ENCODE measurements around the gene LHPP.
"Not testable (repeated sequence)": the region's sequence is repeated elsewhere in the genome, so short reads cannot be mapped to it uniquely, and the experiment has no call there.

The LHPP gene, protein sequence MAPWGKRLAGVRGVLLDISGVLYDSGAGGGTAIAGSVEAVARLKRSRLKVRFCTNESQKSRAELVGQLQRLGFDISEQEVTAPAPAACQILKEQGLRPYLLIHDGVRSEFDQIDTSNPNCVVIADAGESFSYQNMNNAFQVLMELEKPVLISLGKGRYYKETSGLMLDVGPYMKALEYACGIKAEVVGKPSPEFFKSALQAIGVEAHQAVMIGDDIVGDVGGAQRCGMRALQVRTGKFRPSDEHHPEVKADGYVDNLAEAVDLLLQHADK

DNA sequence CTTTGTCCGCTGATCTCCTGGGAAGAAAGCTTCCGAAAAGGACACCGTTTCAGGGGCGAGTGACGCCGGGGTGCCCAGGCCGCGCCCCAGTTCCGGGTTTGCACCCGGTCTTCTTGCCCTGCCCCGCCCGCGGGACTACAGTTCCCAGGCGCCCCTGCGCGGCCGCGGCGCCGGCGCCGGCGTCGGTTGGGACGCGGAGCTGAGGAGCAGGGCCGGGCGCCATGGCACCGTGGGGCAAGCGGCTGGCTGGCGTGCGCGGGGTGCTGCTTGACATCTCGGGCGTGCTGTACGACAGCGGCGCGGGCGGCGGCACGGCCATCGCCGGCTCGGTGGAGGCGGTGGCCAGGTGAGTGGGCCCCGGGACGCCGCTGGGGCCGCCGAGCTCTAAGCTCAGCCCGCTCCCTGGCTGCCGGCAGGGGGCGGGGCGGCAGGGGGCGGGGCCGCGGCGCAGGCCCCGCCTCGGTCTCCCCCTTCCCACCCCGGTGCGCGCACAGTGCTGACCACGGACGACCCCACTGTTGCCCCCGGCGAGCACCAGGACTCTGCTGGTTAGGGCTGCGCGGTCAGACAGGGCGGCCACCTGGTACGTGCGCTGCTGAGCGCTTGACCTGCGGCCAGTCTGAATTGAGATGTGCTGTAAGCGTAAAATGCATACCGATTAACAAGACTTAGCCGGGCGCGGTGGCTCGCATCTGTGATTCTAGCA, at the start of gene LHPP:
Gene LHPP (plus strand): TSS at position 182 of the 706 bp plus-strand sequence. CDS start 40 bp downstream, at position 222.
- DNase-seq (ENCODE audit: low read depth, low spot score): peak; percentile 84

DNA sequence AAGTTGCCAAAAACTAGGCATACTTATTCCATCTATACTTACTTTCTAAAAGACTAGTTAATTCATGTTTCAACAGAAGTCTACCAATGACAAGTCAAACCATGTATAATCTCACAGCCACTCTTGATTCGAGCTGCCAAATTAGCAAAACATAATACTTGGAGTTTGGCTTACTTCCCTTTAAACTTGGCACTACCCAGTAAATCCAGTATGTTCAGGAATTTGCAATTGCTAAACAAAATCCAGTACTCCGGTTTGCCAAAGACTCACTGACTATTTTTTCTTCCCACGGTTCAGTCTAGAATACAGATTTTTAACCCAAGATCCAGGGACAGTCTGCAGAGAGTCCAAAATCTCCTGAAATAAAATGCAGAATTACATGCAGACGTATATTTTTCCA, 47.5 kb upstream of the LHPP start:
- DNase-seq (ENCODE audit: low read depth, low spot score): no peak

DNA sequence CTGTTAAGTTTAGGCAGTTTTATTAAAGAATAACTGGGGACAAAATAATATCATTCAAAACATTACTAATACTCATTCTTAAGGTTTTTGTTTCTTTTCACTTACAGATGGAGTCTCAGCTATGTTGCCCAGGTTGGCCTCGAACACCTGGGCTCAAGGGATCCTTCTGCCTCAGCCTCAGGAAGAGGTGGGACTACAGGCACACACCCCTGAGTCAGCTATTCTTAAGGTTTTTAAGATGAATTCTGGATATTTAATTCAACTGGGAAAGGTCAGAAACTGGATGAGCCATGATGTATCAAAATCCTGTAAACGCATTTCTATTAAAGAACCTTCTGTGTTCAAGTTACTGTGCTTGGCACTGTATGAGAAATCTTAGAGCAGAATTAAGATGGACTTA, 46.4 kb upstream of the LHPP start:
- DNase-seq (ENCODE audit: low read depth, low spot score): no peak

DNA sequence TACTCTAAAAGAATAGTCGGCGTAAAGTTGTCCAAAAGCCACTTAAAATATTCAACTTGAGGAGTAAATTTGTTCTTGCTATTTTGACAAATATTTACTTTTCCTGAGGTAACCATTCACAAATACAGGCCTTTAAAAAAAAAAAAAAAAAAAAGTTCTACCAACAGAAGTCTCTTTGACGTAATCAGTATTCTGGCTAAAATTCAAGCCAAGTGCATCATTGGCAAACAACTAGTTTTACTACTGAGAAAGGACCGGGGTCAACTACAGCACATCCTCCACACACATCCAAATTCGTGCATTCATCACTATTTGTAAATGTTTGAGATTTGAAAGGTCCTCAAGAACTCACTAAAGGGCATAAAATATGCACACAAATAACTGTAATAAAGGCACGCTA, 44.9 kb upstream of the LHPP start:
- DNase-seq (ENCODE audit: low read depth, low spot score): no peak

GRCh38 chr10:124417895-124418725, 43.5 kb upstream of the LHPP start:
- DNase-seq (ENCODE audit: low read depth, low spot score): peak; percentile 71

- DNase-seq (ENCODE audit: low read depth, low spot score): peak; percentile 99
These were observed 42.7 kb upstream of the LHPP start, which contains the start of gene OAT for GRCh38 chr10:124418726-124419501. Gene OAT, minus strand, starts transcription at chr10:124418923. Its CDS starts 6,752 bp downstream, at chr10:124412171.

DNA sequence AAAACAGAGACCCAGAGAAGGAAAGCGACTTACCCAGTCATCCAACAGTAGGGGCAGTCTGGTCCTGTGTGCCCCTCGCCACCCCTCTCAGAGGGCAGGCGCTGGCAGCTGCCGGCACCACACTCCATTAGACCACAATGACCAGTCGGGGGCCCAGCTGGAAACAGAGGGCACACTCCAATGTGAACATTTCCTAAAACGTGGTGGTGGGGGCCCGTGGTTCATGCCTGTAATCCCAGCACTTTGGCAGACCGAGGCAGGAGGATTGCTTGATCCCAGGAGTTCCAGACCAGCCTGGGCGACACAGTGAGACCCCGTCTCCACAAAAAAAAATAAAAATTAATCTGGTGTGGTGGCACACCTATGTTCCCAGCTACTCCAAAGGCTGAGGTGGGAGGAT, 42.0 kb upstream of the LHPP start:
- DNase-seq (ENCODE audit: low read depth, low spot score): no peak

DNA sequence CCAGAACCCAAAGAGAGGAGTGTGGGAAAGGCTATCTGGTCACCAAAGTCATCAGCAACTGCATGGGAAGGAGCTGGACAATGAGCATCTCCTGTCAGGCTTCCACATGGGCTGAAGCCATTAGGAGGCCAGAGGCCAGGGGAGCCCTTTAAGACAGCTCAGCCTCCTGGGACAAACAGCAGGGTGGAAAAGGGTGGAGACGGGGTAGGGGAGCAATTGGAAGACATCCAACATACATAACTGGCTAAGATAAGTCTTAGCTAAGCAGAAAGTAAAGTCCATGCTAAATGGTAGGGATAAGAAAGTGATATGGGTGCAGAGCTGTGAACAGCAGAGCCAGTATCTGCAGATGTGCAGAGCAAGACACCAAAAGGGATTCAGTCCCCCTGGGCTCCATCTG, 41.4 kb upstream of the LHPP start:
- DNase-seq (ENCODE audit: low read depth, low spot score): no peak

DNA sequence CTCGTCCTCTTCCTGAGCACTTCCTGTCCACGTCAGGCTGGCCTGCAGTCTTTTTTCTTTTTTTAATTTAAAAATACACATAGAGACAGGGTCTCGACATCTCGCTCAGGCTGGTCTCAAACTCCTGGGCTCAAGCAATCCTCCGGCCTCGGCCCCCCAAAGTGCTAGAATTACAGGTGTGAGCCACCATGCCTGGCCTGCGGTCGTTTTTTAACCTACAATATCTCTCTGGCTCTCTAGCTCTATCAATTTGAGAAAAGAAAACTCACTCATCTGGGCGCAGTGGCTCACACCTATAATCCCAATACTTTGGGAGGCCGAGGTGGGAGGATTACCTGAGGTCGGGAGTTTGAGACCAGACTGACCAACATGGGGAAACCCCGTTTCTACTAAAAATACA, 38.9 kb upstream of the LHPP start:
- no peak for DNase-seq (ENCODE audit: low read depth, low spot score)

DNA sequence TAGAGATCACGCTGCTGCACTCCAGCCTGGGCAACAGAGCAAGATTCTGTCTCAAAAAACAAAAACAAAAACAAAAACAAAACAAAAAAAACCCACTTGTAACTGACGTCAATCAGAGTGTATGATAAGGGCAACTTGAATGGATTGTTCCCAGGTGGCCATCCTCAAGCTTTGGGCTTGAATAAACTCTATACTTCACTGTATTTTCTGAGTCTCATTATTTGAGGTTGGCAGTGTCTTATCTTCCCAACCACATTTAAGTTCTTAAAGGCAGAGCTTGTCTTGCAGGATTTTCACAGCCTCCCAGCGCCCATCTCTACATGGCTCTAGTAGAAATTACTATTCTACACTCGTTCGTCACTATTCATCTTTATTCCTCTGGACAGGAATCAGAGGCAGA, 37.8 kb upstream of the LHPP start:
- no peak for DNase-seq (ENCODE audit: low read depth, low spot score)

DNA sequence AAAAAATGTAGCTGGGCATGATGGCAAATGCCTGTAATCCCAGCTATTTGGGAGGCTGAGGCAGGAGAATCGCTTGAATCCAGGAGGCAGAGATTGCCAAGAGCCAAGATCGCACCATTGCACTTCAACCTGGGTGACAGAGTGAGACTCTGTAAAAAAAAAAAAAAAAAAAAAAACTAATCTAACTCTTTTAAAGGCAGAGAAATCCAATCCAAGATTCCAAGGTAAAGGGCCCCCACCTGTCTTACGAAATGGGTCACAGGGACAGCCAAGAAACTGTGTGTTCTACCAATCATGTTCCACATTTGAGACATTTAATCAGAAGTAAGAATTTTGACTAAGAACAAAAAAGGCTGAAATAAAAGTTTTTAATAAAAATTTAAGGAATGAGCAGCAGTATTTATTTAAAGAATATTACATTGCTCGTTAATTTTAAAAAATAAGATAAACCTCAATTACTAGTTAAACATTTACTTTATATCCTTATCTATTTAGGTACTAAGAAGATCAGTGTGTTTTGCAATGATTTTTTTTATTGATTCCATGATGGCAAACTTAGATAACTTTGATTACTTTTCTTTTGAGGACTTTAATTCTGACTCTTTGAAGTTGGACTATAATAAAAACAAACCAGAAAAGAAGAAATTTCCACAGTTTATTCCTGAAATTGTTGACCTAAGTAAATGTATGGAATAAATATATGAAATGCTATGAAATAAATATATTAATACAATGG, 36.2 kb upstream of the LHPP start:
- no peak for DNase-seq (ENCODE audit: low read depth, low spot score)

- DNase-seq (ENCODE audit: low read depth, low spot score): no peak
These were observed 33.3 kb upstream of the LHPP start for GRCh38 chr10:124428207-124428777.

DNA sequence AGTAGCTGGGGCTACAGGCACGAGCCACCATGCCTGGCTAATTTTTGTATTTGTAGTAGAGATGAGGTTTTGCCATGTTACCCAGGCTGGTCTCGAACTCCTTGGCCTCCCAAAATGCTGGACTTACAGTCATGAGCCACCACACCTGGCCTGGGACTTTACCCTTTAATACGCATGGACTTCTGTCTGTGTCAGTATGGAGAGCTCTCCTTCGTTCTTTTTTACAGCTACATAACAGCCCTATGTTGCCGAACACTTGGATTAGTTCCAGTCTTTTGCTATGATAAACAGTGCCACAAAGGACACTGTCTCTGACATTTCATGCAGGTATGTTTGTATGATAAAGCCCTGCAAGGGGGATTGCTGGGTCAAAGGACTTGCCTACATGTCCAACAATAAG, 32.0 kb upstream of the LHPP start:
- DNase-seq (ENCODE audit: low read depth, low spot score): no peak

- DNase-seq (ENCODE audit: low read depth, low spot score): no peak
These were observed 31.5 kb upstream of the LHPP start for GRCh38 chr10:124430077-124430476.

GRCh38 chr10:124433461-124433860, 28.2 kb upstream of the LHPP start:
- no peak for DNase-seq (ENCODE audit: low read depth, low spot score)

DNA sequence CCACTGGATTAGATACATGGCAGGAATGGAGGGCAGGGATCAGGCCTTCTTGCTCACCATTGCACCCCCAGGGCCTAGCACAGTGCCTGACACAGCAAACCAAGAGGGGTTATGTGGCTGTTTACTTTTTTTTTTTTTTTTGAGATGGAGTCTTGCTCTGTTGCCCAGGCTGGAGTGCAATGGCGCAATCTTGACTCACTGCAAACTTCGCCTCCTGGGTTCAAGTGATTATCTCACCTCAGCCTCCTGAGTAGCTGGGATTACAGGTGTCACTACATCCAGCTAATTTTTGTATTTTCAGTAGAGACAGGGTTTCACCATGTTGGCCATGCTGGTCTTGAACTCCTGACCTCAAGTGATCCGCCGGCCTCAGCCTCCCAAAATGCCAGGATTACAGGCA, 25.9 kb upstream of the LHPP start:
- not testable (repeated sequence) for DNase-seq (ENCODE audit: low read depth, low spot score)

- no peak for DNase-seq (ENCODE audit: low read depth, low spot score)
These were observed 25.4 kb upstream of the LHPP start for GRCh38 chr10:124436191-124436638.

DNA sequence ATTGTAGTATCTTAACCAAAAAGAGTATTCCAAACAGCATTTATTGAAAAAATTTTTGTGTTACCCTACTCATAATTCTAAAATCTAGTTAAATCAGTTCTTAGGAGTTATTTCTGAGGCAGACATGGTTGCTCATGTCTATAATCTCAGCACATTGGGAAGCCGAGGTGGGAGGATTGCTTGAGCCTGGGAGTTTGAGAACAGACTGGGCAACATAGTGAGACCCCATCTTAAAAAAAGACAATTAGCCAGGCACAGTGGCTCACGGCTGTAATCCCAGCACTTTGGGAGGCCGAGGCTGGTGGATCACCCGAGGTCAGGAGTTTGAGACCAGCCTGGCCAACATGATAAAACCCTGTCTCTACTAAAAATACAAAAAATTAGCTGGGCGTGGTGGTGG, 19.9 kb upstream of the LHPP start:
- DNase-seq (ENCODE audit: low read depth, low spot score): not testable (repeated sequence)

GRCh38 chr10:124446830-124447750, 14.5 kb upstream of the LHPP start:
- no peak for DNase-seq (ENCODE audit: low read depth, low spot score)
